NCI-H1048 (cell line): ENCODE results near the gene CCT8.

Experiments
- DNase-seq: peaks from one replicate; lab custom pipeline; 2025; lab: John Stamatoyannopoulos, UW

The CCT8 gene

DNA sequence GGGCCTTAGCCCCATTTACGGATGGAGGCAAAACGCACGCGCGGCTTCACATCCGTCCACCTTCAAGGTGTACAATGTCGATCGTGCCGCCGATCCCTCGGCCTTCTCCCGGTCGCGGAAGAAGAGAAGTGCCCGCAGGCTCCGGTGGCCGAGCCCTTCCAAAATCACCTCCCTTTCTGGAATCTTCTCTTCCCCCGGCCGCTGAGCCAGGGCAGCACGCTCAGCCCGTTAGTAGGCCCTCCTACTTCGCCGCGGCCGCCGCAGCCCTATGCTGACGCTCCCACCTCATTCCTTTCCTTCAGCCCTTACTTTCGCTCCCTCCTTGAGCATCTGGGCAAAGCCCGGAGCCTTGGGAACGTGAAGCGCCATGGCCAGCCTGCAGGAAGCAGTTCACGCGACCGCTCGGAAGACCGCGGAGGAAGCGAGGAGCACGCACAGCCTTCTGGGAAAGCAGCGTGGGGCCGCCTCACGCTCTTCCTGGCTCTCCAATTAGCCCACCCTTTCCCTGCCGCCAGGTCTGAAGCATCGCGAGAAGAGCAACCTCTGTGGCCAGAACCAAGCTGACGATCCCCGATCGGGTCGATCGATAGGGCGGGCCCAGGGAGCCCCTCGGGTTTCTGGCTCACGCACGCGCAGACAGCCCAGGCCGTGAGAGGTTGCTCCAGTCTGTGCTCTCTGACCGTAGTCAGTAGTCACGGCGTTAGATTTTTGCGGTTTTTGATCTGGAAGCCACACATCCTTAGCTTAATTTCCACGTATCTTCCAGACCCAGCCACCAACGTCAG lies at the start of gene CCT8:
Gene CCT8, minus strand, starts transcription at position 427 of the 785 bp plus-strand sequence. Its CDS starts 58 bp downstream, at position 369.
- DNase-seq = peak; percentile 98

DNA sequence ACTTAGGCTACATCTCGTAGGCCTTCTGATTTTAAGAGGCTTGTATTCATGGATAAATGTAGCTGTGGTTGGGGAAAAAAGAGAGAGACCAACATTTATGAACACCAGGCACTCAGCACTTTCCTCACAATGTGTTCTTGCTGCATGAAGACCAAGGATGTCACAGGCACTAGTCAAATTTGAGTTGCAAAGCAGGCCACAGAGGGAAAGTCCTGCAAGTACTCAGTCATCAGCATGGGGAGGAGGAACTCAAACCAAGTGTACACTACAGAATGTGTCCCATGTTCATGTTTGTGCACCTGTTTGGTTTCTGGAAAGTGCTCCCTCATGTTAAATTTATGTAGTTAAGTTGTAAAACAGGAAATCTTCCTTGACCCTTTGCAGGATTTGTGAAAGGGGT lies 48.3 kb upstream of the CCT8 start:
- no peak for DNase-seq

DNA sequence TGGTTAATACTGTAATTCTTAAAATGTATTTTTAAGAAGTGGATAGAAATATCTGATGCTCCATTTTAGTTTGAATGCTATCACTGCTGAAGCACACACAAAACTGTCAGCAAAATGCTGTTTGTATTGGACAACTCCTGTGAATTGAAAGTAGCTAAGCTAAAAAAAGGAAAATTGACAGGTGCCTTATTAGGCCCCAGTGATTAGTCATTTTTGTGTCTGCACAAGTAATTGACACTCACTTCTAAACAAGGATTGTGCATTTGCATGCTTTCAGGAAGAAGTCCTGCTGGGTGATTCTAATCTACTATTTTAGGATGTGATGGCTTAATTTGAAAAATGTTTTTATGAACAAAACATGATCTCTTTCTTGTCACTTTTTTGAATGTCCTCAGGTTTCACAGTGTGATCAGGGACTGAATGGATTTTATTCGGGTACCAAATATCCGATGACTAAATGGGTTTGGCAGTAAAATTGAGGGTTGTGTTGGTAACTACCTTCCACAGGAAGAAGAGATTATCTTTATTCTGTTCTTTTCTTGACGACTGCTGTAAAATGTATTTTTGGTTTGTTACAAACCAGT lies 44.0 kb upstream of the CCT8 start:
- DNase-seq = no peak

DNA sequence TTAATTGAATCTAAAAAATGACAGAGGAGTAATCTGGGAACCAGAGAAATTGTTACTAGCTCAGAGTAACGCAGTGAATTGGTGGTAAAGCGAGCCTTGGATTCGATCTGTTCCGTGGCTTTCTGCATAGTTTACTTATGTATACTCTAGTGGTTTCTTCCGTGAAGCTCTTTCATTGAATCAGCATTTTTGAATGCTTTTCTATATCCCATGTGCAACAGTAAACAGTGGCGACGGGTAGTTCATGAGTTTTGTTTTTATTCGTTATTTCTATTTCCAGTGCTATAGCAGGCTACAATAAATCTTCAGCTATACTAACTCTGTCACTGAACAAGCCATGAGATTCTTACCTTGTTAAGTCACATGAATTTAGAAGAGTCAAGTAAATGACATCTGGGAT lies 42.5 kb upstream of the CCT8 start:
- no peak for DNase-seq

- DNase-seq = no peak
Measured at GRCh38 chr21:29114765-29115500, 41.5 kb upstream of the CCT8 start.

DNA sequence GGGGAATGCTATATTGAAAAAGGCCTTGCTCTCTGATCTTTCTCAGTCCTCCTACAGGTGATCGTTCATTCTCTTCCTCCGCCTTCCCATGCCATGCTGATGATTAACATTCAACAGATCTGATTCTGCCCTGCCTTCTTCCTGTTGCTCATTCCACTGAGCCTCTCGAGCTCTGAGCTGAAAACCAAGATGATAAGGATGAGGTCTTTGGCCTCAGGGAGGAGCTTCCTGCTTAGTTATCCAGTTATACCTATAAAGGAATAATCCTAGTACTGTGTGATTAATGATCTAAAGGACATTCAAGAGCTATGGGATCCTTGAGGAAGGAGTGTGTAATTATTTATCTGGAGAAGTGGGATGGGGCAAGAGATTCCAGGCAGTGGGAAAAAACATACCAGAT lies 31.8 kb upstream of the CCT8 start:
- DNase-seq = no peak

DNA sequence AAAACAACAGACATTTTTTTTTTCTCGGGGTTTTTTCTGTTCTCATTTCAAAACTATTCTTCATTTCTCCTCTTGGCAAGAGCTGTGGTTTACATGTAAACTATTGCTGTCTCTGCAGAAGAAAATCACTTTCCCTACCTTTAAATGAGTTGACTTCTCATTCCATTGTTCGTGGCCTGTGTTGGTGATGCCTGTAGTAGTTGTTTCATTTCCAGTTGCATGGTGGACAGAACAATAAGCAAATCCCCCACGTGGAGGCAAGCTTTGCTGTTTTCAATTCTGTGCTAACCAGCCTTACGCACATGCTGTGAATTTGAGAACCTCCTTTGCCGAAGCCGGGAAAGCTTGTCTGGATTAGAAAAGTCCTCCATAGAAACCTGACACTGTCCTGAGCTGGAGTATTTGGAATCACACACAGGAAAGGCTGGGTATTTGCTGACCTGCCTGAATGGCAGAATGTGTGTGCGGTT lies 30.8 kb upstream of the CCT8 start:
- no peak for DNase-seq

DNA sequence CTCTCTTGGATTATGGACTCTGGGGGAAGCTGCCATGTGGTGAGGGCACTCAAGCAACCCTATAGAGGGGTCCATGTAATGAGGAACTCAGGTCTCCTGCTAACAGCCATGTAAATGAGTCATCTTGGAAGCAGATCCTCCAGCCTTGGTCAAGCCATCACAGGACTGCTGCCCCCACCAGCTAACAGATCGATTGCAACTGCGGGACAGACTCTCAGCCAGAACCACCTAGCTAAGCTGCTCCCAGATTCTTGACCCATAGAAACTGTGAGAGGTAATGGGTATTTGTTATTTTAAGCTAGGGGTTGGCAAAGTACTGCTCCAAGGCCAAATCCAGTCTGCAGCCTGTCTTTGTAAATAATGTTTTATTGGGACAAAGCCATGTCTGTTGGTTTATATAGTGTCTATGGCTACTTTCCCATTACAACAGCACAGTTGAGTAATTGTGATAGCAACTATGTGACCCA lies 29.4 kb upstream of the CCT8 start:
- DNase-seq = no peak

- DNase-seq = no peak
Measured at GRCh38 chr21:29098156-29098555, 24.7 kb upstream of the CCT8 start.

DNA sequence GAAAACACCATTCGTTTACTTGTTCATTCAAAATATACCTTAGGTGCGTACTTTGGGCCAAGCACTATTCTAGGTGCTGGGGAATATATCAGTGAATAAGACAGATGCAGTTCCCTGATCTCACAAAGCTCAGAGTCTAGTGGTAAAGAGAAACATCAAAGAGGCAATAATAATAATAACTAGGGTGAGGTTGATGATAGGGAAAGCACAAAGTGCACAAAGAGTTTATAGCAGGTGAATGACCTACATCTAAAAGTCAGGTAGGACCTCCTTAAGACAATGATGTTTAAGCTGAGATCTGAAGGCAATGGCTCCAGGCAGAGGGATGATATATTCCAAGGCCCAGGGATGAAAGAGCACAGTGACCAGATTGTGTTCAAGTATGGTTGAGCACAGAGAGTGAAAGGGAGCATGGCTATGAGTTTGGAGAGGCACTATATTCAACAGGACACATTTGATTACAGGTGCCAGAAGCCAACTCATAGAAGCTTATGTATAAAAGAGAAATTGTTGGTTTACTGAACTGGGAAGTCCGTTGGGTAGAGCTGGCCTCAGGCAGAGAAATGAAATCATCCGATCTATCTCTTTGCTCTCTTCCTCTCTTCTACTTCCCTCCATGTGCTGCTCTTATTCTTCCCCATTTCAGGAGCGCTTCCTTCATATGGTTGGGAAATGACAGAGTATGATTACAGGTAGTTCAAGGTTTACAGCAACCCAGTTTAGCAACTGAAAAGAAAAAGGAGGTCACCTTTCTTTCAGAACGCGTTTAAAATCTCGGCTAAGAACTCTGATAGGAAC lies 23.0 kb upstream of the CCT8 start:
- DNase-seq = no peak

DNA sequence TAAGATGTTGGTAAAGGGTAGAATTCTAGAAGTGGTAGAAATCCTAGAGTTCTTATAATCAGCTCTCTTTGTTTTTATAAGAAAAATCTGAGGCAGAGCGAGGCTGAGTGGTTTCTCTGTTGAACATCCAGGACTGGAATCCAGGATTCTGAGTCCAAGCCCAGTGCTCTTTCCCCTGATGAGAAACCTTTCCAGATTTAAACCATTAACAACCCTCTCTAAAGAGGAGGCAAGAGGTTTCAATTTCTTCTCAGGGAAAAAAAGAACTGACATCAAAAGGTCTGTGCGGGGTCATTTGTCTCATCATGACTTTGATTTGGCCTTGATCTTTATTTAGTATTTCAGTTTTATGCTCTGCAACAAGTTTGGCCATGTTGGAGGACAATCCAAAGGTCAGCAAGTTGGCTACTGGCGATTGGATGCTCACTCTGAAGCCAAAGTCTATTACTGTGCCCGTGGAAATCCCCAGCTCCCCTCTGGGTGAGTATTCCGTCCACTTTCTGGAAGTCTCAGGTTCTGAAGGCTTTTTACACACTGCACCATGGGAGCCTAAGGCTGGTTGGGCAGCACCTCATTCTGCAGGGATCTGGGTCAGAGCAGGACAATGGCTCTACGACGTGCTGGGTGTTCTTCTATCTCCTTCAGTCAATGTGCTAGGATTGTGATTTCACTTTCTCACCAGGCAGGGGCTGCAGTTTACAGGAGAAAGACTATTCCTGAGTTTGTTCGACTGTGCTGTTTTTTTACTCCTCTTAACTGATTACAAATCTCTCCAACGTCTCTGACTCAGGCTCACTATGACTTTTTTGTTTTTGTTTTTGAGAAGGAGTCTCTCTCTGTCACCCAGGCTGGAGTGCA lies 18.9 kb upstream of the CCT8 start:
- DNase-seq = no peak

- DNase-seq = no peak
Measured at GRCh38 chr21:29091033-29091432, 17.6 kb upstream of the CCT8 start.

GRCh38 chr21:29085106-29085752 lies 11.8 kb upstream of the CCT8 start:
- no peak for DNase-seq

DNA sequence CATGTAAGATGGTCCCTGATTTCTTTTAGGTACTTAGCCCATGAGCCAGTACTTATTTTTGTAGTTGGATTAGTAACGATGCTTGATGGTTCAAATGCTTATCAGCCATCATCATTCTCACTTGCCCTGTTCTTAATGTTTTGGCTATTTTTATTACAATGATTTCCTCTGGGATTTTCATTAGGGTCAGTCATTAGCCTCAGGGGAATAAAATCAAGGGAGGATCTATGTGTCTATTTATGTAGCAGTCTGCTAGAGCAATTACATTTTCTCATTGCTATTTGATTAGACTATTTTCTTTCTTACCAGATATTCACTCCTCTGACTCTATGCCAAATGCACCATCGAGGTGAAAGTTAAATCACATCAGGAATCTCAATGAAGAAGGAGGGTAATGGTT lies 10.9 kb upstream of the CCT8 start:
- DNase-seq = no peak

DNA sequence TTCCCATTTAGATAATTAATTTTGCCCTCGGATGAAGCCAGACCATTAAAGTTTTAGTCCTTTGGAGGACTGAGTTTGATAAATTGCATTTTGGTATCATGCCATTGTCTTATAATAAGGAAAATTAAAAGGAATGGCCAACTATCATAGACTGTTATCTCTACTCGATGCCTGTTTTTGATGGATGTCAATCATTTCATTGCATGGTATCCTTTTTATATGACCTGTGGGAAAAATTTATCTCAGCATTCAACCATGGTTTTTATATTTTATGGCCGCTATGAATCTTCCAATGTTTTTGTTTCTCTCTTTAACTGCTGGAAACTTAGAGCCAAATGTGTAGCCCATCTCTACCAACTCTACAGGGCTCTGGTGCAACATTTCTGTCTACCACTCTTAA lies 9.9 kb upstream of the CCT8 start:
- DNase-seq = no peak

DNA sequence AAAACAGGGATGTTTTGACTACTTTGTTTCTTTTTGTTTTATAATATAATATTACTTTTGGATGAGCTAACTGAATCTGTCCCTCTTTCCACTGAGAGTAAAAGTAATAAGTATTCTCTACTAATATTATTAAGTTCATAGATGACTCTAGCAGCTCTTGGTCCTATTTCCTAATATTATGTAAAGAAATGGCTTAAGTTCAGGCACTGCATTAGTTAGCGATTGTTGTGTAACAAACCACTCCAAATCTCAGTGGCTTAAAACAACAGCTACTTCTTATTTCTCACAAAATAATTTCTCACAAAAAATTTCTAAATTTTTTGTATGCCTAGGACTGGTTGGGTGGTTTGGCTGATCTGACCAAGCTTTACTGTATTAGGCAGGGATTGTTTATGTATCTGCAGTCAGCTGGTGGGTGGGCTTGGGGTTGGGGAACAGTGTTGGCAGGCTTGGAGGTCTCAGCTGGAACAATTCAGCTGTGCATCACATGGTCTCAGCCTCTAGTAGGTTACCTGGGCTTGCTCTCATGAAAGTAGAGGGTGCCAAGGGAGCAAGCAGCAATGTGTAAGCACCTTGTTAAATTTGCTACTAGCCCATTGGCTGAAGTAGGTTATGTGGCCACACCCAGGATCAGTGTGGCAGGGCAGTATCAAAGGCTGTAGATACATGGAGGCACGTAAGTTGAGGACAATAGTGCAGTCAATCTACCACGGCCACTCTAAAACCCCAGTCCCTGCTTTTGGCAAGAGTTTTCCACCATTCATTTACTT lies 8.8 kb upstream of the CCT8 start:
- DNase-seq = no peak

DNA sequence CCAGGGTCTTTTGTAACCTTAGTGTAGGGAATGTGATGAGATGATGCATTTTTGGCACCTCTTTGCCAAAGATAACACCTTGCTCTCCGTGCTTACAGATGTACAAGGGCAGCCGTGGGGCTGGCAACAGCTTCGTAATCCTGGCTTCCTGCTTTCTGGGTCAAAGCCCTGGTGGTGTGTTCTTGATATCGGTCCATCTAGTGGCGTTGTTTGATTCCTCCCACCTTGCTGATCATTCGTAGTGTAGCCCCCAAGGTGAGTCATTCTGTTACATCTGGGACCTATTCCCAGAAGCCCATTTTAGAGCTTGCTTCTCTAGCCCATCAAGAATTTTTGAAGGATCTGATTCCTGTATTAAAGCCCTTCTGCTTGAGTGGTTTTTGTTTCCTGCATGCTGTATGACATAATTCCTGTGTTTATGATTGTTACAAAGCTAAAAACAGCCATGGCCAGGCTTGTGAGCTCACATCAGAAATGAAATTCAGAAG lies 7.0 kb upstream of the CCT8 start:
- DNase-seq = no peak

DNA sequence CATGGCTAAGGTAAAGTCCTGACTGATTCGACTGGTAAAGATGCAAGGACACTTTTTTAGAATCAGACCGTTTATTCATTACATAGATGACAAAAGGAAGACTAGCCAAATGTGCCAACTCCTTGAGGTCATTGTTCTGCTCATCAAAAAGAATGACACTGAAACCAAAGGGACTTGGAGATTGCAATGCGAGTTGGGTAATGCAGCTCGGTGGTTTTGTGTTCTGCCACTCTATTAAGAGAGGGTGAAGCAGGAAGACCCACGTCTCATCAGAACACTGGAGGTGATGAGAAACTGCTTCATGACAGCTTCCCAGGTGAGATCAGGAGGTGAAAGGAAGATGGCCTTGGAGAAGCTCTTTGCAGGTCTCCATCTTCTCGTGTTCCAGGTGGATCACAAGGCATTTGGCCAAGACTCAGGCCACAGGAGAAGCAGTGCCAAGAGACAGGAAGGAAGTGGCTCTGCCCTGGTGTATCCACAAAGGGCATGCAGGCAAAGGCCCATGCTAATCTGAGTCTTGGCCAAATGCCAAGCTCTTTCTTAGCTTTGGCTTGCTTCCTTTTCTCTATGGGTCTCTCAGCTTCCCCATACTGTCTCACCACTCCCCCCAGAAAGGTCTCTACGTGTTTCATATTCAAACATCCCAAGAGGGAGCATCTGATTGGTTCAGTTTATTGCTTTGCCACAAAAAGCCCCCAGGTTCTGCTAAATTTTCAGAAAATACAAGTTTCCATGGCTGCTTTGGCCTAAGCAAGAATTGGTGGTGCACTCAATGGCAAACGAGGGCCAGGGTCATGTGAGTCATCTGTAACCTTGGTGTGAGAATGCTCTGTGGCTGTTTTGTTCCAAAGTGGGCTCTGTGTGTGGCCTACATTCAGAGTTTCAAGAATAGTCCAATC lies 5.7 kb upstream of the CCT8 start:
- DNase-seq = no peak

GRCh38 chr21:29077651-29078090 lies 4.2 kb upstream of the CCT8 start:
- DNase-seq = no peak
